Measurements from ENCODE around the gene ANKRD11. TPM values are rescaled to one million over a fixed set of nuclear protein-coding genes. Genes with fewer than 3 reads are reported as not detected.
A peak's percentile ranks its signal among the peaks of the same experiment; 100 is the strongest.

ANKRD11 gene
- 194 TPM for polyA plus RNA-seq (2012; ENCODE audit: insufficient read length, low read depth)

DNA sequence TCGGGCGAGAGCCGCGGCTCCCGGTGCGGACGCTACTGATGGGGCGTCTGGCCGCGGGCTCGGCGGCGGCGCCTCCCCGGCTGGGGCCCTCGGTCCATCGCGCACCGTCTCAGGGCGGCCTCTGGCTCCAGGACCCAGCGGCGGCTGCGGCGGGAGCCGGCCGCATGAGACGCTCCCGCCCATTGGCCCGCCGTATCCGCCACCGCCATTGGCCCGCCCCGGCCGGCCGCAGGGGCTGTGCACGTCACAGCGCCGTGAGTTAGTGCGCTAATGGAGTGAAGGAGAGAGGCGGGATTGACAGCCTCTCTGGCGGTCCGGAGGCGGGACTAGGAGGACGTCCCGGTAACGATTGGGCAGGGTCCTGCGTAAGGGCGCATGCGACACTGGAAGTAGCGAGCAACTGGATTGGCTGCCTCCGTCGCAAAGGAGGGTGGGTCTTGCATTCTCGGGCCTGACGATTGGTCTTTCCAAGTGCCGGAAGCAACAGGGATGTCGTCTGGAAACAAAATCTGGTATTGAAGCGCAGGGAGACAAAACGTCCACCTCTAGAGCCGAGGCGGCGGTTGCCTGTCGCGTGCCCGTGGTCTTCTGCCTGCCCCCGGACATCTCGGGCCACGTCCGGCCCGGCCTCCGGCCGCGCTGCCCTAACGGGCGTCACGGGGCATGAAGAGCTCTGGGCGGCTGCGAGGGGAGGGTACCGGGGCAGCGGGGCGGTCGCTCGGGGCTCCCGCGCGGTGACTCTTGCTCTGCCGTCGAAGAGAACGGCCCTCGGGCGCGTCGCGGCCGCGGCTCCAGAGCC lies at the start of gene ANKRD11:
TSS of gene ANKRD11 (minus strand) at position 123 of the 799 bp plus-strand sequence. CDS start 173,542 bp downstream, outside the sequence.
- peak; percentile 95 for TF ChIP-seq TAF1 (IDR thresholded peaks at IDR 0.05; ENCODE audit: borderline replicate concordance, insufficient read depth, low read length)
- TF ChIP-seq SIN3A (IDR thresholded peaks at IDR 0.05; ENCODE audit: borderline replicate concordance, insufficient read depth, low read length) = peak; percentile 91; the same call in 1 of the 2 replicates
- TF ChIP-seq POLR2AphosphoS5 (IDR thresholded peaks at IDR 0.05; ENCODE audit: low read depth, low read length) = peak; percentile 46; the same call in 1 of the 2 replicates
- TF ChIP-seq, protein P1, sequence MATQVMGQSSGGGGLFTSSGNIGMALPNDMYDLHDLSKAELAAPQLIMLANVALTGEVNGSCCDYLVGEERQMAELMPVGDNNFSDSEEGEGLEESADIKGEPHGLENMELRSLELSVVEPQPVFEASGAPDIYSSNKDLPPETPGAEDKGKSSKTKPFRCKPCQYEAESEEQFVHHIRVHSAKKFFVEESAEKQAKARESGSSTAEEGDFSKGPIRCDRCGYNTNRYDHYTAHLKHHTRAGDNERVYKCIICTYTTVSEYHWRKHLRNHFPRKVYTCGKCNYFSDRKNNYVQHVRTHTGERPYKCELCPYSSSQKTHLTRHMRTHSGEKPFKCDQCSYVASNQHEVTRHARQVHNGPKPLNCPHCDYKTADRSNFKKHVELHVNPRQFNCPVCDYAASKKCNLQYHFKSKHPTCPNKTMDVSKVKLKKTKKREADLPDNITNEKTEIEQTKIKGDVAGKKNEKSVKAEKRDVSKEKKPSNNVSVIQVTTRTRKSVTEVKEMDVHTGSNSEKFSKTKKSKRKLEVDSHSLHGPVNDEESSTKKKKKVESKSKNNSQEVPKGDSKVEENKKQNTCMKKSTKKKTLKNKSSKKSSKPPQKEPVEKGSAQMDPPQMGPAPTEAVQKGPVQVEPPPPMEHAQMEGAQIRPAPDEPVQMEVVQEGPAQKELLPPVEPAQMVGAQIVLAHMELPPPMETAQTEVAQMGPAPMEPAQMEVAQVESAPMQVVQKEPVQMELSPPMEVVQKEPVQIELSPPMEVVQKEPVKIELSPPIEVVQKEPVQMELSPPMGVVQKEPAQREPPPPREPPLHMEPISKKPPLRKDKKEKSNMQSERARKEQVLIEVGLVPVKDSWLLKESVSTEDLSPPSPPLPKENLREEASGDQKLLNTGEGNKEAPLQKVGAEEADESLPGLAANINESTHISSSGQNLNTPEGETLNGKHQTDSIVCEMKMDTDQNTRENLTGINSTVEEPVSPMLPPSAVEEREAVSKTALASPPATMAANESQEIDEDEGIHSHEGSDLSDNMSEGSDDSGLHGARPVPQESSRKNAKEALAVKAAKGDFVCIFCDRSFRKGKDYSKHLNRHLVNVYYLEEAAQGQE (IDR thresholded peaks at IDR 0.05; ENCODE audit: insufficient read depth in 1 of 2, low read depth in 2 of 2, low read length in 2 of 2) = peak in 1 of 2 experiments; percentile 67; a peak in 1 of 4 replicates
- TF ChIP-seq FOXP2 (optimal IDR thresholded peaks at IDR 0.05; ENCODE audit: borderline replicate concordance, extremely low read depth, extremely low read length, insufficient read depth) = peak; percentile 46

DNA sequence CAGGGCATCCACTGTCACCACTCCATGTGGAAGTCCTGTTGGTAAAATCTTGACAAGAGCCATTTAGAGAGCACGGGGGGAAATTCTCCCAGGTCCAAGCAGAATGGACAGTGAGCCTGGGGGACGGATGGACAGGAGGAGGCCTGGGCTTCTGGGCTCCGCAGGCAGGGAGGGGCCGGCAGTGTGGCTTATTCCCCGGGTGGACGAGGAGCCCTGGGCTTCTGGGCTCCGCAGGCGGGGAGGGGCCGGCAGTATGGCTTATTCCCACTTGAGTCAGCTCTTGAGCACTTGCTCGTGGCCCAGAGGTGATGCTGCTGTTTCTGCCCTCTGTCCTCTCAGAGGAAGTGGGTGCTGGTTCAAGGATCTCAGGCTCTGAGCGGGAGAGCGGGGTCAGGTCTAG lies 47.9 kb upstream of the ANKRD11 start:
- TF ChIP-seq FOXP2 (optimal IDR thresholded peaks at IDR 0.05; ENCODE audit: borderline replicate concordance, extremely low read depth, extremely low read length, insufficient read depth) (no peak), TAF1 (IDR thresholded peaks at IDR 0.05; ENCODE audit: borderline replicate concordance, insufficient read depth, low read length) (no peak), POLR2AphosphoS5 (IDR thresholded peaks at IDR 0.05; ENCODE audit: low read depth, low read length) (no peak), SIN3A (IDR thresholded peaks at IDR 0.05; ENCODE audit: borderline replicate concordance, insufficient read depth, low read length) (no peak)
- TF ChIP-seq, protein P1 (IDR thresholded peaks at IDR 0.05; ENCODE audit: insufficient read depth in 1 of 2, low read depth in 2 of 2, low read length in 2 of 2) = no peak

GRCh38 chr16:89537549-89537925 lies 47.2 kb upstream of the ANKRD11 start:
- TF ChIP-seq POLR2AphosphoS5 (IDR thresholded peaks at IDR 0.05; ENCODE audit: low read depth, low read length) (no peak), TAF1 (IDR thresholded peaks at IDR 0.05; ENCODE audit: borderline replicate concordance, insufficient read depth, low read length) (no peak), SIN3A (IDR thresholded peaks at IDR 0.05; ENCODE audit: borderline replicate concordance, insufficient read depth, low read length) (no peak), FOXP2 (optimal IDR thresholded peaks at IDR 0.05; ENCODE audit: borderline replicate concordance, extremely low read depth, extremely low read length, insufficient read depth) (no peak)
- TF ChIP-seq, protein P1 (IDR thresholded peaks at IDR 0.05; ENCODE audit: insufficient read depth in 1 of 2, low read depth in 2 of 2, low read length in 2 of 2) = no peak

DNA sequence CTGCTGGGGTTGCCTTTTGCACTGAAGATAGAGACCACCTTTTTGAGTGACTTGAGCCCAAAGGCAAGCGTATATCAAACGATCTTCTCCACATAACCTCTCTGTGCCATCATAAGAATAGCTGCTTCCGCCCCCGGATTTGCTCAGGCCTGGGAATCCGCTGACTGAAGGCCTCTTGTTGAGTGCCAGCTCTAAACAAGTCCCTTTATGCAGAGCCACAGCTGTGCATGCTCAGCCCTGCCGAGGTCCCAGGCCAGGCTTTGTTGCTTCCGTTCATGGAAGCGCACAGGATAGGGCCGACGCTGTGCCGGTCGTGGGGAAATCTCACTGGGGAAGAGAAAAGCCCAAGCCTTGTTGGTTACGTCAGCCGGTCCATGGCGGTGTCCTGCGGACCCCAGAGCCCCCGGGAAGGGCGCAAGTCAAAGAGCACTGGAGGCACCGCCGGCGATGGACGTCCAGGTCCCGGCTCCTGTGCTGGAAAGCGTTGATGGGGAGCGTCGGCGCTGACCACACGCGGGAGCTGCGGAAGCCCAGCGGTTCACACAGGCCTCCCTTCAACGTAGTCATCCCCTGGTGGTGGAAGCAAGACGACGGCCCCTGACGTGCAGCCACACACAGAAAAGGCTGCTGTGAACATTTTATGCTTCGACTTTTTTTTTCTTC lies 46.7 kb upstream of the ANKRD11 start:
- no peak for TF ChIP-seq SIN3A (IDR thresholded peaks at IDR 0.05; ENCODE audit: borderline replicate concordance, insufficient read depth, low read length)
- TF ChIP-seq, protein P1 (IDR thresholded peaks at IDR 0.05; ENCODE audit: insufficient read depth in 1 of 2, low read depth in 2 of 2, low read length in 2 of 2) = no peak
- TF ChIP-seq FOXP2 (optimal IDR thresholded peaks at IDR 0.05; ENCODE audit: borderline replicate concordance, extremely low read depth, extremely low read length, insufficient read depth) = no peak
- TF ChIP-seq POLR2AphosphoS5 (IDR thresholded peaks at IDR 0.05; ENCODE audit: low read depth, low read length) = no peak
- TF ChIP-seq TAF1 (IDR thresholded peaks at IDR 0.05; ENCODE audit: borderline replicate concordance, insufficient read depth, low read length) = no peak
